Neural progenitor cell (in vitro differentiated cells): Measurements from ENCODE around the gene OR4D1. TPM values are rescaled to one million over a fixed set of nuclear protein-coding genes. Genes with fewer than 3 reads are reported as not detected.

Experiments
- DNase-seq: peaks from one replicate; pipeline ENCODE4 v3.0.0-alpha.2; 2016; ENCODE audit warnings: low spot score
- H2AFZ ChIP-seq: fragments of 200-600 bp; sonication (generic); replicated peaks from 2 replicates; pipeline ENCODE4 v1.6.1; 2016; ENCODE audit warnings: antibody characterized with exemption
- H3F3A ChIP-seq: fragments of 200-600 bp; sonication (generic); 2 replicates; pipeline ENCODE4 v1.6.1; 2016; ENCODE audit warnings: antibody characterized with exemption, low read depth
- H3K27ac ChIP-seq: fragments of 200-600 bp; sonication (generic); 2 replicates; pipeline ENCODE4 v1.5.1; 2016; ENCODE audit warnings: mild to moderate bottlenecking
- H3K27me3 ChIP-seq: fragments of 200-600 bp; sonication (generic); 2 replicates; pipeline ENCODE4 v1.6.1; 2016; ENCODE audit warnings: mild to moderate bottlenecking, moderate library complexity
- H3K36me3 ChIP-seq: fragments of 200-600 bp; sonication (generic); 2 replicates; pipeline ENCODE4 v1.5.1; 2016
- H3K4me1 ChIP-seq: fragments of 200-600 bp; sonication (generic); 2 replicates; pipeline ENCODE4 v1.6.1; 2016; ENCODE audit warnings: mixed run types
- H3K4me2 ChIP-seq: fragments of 200-600 bp; sonication (generic); 2 replicates; pipeline ENCODE4 v1.6.1; 2016
- H3K4me3 ChIP-seq: fragments of 200-600 bp; sonication (generic); 2 replicates; pipeline ENCODE4 v1.5.1; 2016
- H3K79me2 ChIP-seq: fragments of 200-600 bp; sonication (generic); 2 replicates; pipeline ENCODE4 v1.6.1; 2016; ENCODE audit warnings: low read depth
- H3K9ac ChIP-seq: fragments of 200-600 bp; sonication (generic); 2 replicates; pipeline ENCODE4 v1.6.1; 2016
- H3K9me3 ChIP-seq: fragments of 200-600 bp; sonication (generic); 2 replicates; pipeline ENCODE4 v1.5.1; 2016; ENCODE audit warnings: low read depth
- H4K20me1 ChIP-seq: fragments of 200-600 bp; sonication (generic); 2 replicates; pipeline ENCODE4 v1.6.1; 2016; ENCODE audit warnings: low read depth
- H3K27ac Mint-ChIP-seq: 3 replicates; pipeline ENCODE4 v1.8.0; 2021; ENCODE audit warnings: mixed read lengths
- H3K27me3 Mint-ChIP-seq: 2 replicates; pipeline ENCODE4 v1.8.0; 2022; ENCODE audit warnings: low read depth, mild to moderate bottlenecking, inconsistent platforms, moderate library complexity, mixed read lengths; ENCODE audit not compliant: insufficient read depth
- H3K36me3 Mint-ChIP-seq: 3 replicates; pipeline ENCODE4 v1.8.0; 2021; ENCODE audit warnings: mixed read lengths
- H3K4me1 Mint-ChIP-seq: 3 replicates; pipeline ENCODE4 v1.8.0; 2021; ENCODE audit warnings: mixed read lengths
- H3K4me3 Mint-ChIP-seq: 3 replicates; pipeline ENCODE4 v1.8.0; 2021; ENCODE audit warnings: mild to moderate bottlenecking, moderate library complexity, mixed read lengths
- H3K9me3 Mint-ChIP-seq: 3 replicates; pipeline ENCODE4 v1.8.0; 2020; ENCODE audit warnings: mixed read lengths
- CTCF ChIP-seq: fragments of 200-600 bp; sonication (generic); IDR thresholded peaks from 2 replicates; pipeline ENCODE4 v1.5.1; 2017; ENCODE audit warnings: antibody characterized with exemption, mild to moderate bottlenecking
- EZH2 ChIP-seq: fragments of 200-600 bp; sonication (generic); IDR thresholded peaks from 2 replicates; pipeline ENCODE4 v1.6.1; 2017; ENCODE audit warnings: antibody characterized with exemption, mild to moderate bottlenecking, moderate library complexity
- EZH2phosphoT487 ChIP-seq: fragments of 200-600 bp; sonication (generic); IDR thresholded peaks from 2 replicates; pipeline ENCODE4 v1.6.1; 2017; ENCODE audit warnings: antibody characterized with exemption
- total RNA-seq: library from RNA; depleted of rRNA; stranded (reverse); fragments of >200 nt; gene quantifications from 2 replicates; pipeline ENCODE4 v1.2.3, GENCODE V29; 2015; ENCODE audit warnings: low replicate concordance

OR4D1 gene
- total RNA-seq, 1 donor from 2014 or later = 0.13 TPM

DNA sequence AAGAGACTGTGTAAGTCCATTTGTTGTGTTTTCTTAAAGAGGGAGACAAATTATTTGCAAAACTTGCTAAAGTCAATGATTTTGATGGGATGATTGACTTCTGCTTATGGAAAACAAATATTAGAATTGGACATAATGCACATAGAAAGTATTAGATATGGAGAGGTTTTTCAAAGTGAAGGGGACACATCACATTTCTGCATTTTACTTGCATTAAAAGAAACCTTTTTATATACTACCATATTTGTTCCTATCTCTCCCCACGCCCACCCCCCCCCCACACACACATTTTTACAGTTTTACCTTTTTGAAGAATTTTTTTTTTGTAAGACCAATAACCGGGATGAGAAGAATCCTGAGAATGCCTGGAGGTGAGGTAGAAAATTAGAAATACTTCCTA is 10.0 kb downstream of the OR4D1 start:
- DNase-seq = no peak
- H3K9me3 Mint-ChIP-seq = peaks cover 3% of the 10 kb centered on the region
- TF ChIP-seq CTCF (no peak), EZH2phosphoT487 (no peak), EZH2 (no peak)

DNA sequence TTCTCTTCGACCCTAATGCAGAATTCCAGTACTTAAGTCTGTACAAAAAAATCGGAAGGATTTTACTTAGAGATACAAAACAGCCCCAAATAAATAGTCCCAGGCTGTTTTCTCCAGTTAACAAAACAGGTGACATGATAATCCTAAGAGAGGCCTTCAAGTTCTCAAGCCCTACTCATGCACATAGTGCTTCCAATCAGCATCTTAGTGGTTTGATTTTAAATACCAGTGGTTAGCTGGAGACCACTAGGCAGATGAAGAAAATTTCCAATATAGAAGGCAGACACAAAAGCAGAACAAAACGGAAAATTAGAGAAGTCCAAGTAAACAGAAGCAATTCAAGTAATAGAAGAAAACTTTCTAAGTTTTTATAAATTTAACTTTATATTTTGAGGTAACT is 13.4 kb downstream of the OR4D1 start:
- H3K27ac ChIP-seq = no peak overlapping the region
- H3K27me3 ChIP-seq = peaks cover 96% of the 10 kb centered on the region
- H3K9me3 ChIP-seq = no peaks in the 10 kb centered on the region
- no peaks in the 10 kb centered on the region for H3K4me1 ChIP-seq
- H3K4me2 ChIP-seq = no peak overlapping the region
- H3K9ac ChIP-seq = no peak overlapping the region
- TF ChIP-seq CTCF (no peak), EZH2 (no peak), EZH2phosphoT487 (no peak)
- Mint-ChIP-seq H3K36me3 (no peaks in the 10 kb centered on the region), H3K9me3 (no peaks in the 10 kb centered on the region), H3K4me1 (peaks cover 3% of the 10 kb centered on the region), H3K4me3 (no peak overlapping the region), H3K27me3 (peaks cover 17% of the 10 kb centered on the region), H3K27ac (no peak overlapping the region)
- DNase-seq = no peak
- no peaks in the 10 kb centered on the region for H3K36me3 ChIP-seq
- no peaks in the 10 kb centered on the region for H4K20me1 ChIP-seq
- no peak overlapping the region for H3K4me3 ChIP-seq
- peaks cover 6% of the 10 kb centered on the region for H3F3A ChIP-seq
- no peaks in the 10 kb centered on the region for H3K79me2 ChIP-seq
- H2AFZ ChIP-seq = no peak overlapping the region

More for the DNA sequence above, 10.0 kb downstream of the OR4D1 start:
- Histone ChIP-seq H3K79me2 (no peaks in the 10 kb centered on the region), H3K9ac (no peak overlapping the region), H3K4me2 (no peak overlapping the region), H3K27ac (no peak overlapping the region), H2AFZ (no peak overlapping the region), H3K9me3 (no peaks in the 10 kb centered on the region), H4K20me1 (no peaks in the 10 kb centered on the region), H3K4me3 (no peak overlapping the region), H3F3A (peaks cover 10% of the 10 kb centered on the region), H3K27me3 (peaks cover 96% of the 10 kb centered on the region), H3K36me3 (no peaks in the 10 kb centered on the region), H3K4me1 (no peaks in the 10 kb centered on the region)
- H3K27me3 Mint-ChIP-seq = peaks cover 30% of the 10 kb centered on the region
- no peaks in the 10 kb centered on the region for H3K36me3 Mint-ChIP-seq
- peaks cover 3% of the 10 kb centered on the region for H3K4me1 Mint-ChIP-seq
- H3K4me3 Mint-ChIP-seq = no peak overlapping the region
- no peak overlapping the region for H3K27ac Mint-ChIP-seq

DNA sequence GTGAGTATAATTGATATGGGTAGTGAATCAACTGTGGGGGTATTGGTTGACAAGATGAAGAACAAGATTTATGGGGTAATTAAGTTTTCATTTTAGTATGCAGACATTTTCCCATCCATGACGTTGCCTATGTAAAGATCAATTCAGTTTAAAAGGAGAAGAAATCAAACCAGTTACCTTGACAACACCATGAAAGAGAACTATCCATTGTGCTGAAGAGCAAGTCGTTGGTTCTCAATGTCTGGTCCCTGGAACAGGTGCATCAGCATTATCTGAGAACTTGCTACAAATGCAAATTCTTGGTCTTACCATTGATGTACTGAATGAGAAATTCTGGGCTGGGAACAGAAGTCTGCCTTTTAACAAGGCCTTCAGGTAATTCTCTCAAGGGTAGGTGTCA is 17.8 kb downstream of the OR4D1 start:
- Histone ChIP-seq H3K4me2 (no peak overlapping the region), H3K9me3 (no peaks in the 10 kb centered on the region), H3K4me1 (no peaks in the 10 kb centered on the region), H3K9ac (no peak overlapping the region), H3K27me3 (peaks cover 96% of the 10 kb centered on the region), H3K79me2 (no peaks in the 10 kb centered on the region), H2AFZ (no peak overlapping the region), H4K20me1 (no peaks in the 10 kb centered on the region), H3K36me3 (no peaks in the 10 kb centered on the region), H3K4me3 (no peak overlapping the region), H3K27ac (no peak overlapping the region), H3F3A (no peaks in the 10 kb centered on the region)
- Mint-ChIP-seq H3K27me3 (peaks cover 6% of the 10 kb centered on the region), H3K4me3 (no peak overlapping the region), H3K36me3 (no peaks in the 10 kb centered on the region), H3K4me1 (no peaks in the 10 kb centered on the region), H3K9me3 (no peaks in the 10 kb centered on the region), H3K27ac (no peak overlapping the region)
- no peak for TF ChIP-seq EZH2
- no peak for TF ChIP-seq EZH2phosphoT487
- TF ChIP-seq CTCF = no peak
- no peak for DNase-seq
